Measurements from ENCODE around the gene PTPRN2. TPM values are rescaled to one million over a fixed set of nuclear protein-coding genes. Genes with fewer than 3 reads are reported as not detected.
A peak's percentile ranks its signal among the peaks of the same experiment; 100 is the strongest.

The PTPRN2 gene
- total and polyA plus RNA-seq, 9 of the 15 experiments (the other 6 are each of a cell fraction or from before 2014, with no cell fraction given): not detected

GRCh38 chr7:158327012-158327411, 260.6 kb downstream of the PTPRN2 start (continued):
- TF ChIP-seq THAP12 (CRISPR knock-in tag; IDR thresholded peaks at IDR 0.05): no peak

- CTCF ChIA-PET (ENCODE audit: low intra/inter-chr PET ratio): no interaction called here
- no peaks in the 10 kb centered on the region for H4K20me1 ChIP-seq (replicated peaks; ENCODE audit: control insufficient read depth, insufficient read depth, low read length)
- H3K79me2 ChIP-seq (ENCODE audit: control insufficient read depth, insufficient read depth, low read length): no peaks in the 10 kb centered on the region
- 4% methylated on average over 27 of the region's 27 CpGs for WGBS (ENCODE audit: insufficient coverage, low coverage, missing lambda C conversion rate)
- in situ Hi-C loops (cut with MboI): no loop called here
- no peaks in the 10 kb centered on the region for H3K9me1 ChIP-seq (ENCODE audit: control insufficient read depth, insufficient read depth, low read length)
- no peaks in the 10 kb centered on the region for H3K36me3 ChIP-seq (ENCODE audit: control insufficient read depth, insufficient read depth, low read length)
- TF ChIP-seq RAD21 (CRISPR knock-in tag; conservative IDR thresholded peaks at IDR 0.05 in 1 of 2, IDR thresholded peaks at IDR 0.05 in 1 of 2) (peak in 1 of 2 experiments; percentile 16; a peak in 1 of 4 replicates), XRCC4 (IDR thresholded peaks at IDR 0.05; ENCODE audit: extremely low read depth, insufficient read depth, insufficient read length) (no peak)
- H3K4me1 ChIP-seq (replicated peaks in 1 of 2; ENCODE audit: control insufficient read depth in 2 of 2, insufficient read depth in 2 of 2, low read length in 2 of 2): peaks cover 0 to 3% of the 10 kb centered on the region in 2 experiments; a peak in 1 of 5 replicates
- ATAC-seq (no peak), DNase-seq (ENCODE audit: extremely low read depth in 1 of 4, low spot score in 3 of 4) (no peak), FAIRE-seq (no peak)
- intact Hi-C loops (cut with micrococcal nuclease): no loop called here
- H3K9ac ChIP-seq (ENCODE audit: insufficient read depth in 1 of 2, low read depth in 2 of 2, low read length in 2 of 2): no peak overlapping the region
- peaks cover 0 to 20% of the 10 kb centered on the region in 2 experiments; a peak in 2 of 5 replicates for H3K27me3 ChIP-seq (ENCODE audit: control insufficient read depth in 2 of 2, insufficient read depth in 2 of 2, low read length in 2 of 2)
- no TSS peak for BruUV-seq (replicated peaks)
- POLR2A ChIA-PET: no interaction called here
- H3K27ac ChIP-seq (ENCODE audit: extremely low read depth, low read depth, low read length): no peak overlapping the region
- H2AFZ ChIP-seq (ENCODE audit: low read depth, low read length): no peak overlapping the region
- H3K9me3 ChIP-seq (replicated peaks; ENCODE audit: control insufficient read depth, insufficient read depth, low read depth, low read length): peaks cover 17% of the 10 kb centered on the region
- H3K4me3 ChIP-seq: no peak overlapping the region
- no peak overlapping the region for H3K4me2 ChIP-seq (ENCODE audit: insufficient read depth, low read length)
Measured at GRCh38 chr7:158325530-158326381, 261.9 kb downstream of the PTPRN2 start.
